HG03342 (cell line): ENCODE results near the gene PSG4.
"Not testable (repeated sequence)": the region's sequence is repeated elsewhere in the genome, so short reads cannot be mapped to it uniquely, and the experiment has no call there.

ENCODE experiments used
- ATAC-seq: cut with Tn5 transposase; IDR thresholded peaks from one replicate; pipeline ENCODE4 v1.9.1; 2021; ENCODE audit warnings: mild to moderate bottlenecking, moderate library complexity; ENCODE audit not compliant: unreplicated experiment

PSG4 gene

DNA sequence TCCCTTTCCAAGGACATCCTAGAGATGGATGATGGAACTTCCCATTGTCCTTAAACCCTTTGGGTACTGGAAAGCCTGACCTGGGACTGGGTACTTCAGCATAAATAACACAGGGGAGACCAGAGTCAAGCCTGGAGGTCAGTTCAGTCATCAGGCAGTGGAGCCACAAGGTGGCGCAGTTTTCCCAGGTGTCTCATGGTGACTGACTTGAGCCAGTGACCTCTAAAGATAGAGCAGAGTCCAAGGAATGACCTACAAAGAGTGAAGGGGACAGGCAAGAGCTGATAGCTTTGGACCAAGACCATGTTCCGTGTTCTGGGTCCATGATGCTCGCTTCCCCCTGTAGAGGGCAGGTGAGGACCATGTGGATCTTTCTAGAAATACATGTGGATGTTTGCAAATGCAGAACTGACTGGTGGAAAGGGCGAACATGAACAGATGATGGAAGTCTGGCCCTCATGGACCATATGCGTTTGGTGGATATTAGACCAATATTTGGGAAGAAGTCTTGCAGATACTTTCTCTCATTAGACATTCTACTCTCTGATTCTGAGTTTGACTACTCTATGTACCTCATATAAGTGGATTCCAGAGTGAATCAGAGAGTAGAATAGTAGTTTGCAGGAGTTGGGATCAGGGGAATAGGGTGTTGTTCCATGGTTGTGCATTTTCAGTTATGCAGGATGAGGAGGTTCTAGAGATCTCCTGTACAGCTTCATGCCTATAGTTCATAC, 6.6 kb downstream of the PSG4 start:
- ATAC-seq, result not testable (repeated sequence)

- not testable (repeated sequence) for ATAC-seq
Measured at GRCh38 chr19:43197666-43198397, 7.6 kb downstream of the PSG4 start.

- not testable (repeated sequence) for ATAC-seq
Measured at GRCh38 chr19:43194397-43194796, 11.0 kb downstream of the PSG4 start.

DNA sequence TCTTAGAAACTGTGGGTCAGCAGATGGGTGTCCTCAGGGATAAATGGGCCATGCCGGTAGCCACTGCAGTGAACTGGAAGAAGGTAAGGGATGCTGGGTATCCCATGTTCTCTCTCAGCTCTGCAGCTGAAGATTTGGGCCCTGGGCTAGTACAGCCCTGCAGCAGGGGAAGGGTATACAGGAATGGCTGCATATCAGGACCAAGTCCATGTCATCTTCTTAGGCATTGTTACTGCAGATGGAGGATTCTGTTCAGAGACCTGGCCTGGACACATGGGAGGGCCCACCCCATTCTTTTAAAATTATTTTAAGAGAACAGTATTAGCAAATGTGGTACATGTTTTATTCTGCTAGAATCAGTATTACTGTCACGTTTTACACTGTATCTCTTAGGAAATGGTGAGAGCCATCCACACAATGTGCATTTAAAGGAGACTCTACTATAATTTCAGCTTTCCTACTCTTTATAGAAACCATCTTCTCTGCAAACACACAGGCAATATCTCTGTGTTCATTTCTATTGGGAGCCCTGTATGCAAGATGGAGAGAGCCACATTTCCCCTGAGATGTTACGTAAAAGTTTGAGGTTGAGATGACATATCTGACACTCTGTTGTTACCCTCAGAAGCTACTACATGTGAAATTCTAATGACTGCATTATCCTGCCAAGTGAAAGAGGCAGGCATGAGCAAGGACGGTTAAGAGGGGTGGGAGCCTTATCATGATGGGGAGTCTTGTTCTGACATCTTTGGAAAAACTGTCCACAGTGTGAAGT, 12.9 kb downstream of the PSG4 start:
- not testable (repeated sequence) for ATAC-seq

DNA sequence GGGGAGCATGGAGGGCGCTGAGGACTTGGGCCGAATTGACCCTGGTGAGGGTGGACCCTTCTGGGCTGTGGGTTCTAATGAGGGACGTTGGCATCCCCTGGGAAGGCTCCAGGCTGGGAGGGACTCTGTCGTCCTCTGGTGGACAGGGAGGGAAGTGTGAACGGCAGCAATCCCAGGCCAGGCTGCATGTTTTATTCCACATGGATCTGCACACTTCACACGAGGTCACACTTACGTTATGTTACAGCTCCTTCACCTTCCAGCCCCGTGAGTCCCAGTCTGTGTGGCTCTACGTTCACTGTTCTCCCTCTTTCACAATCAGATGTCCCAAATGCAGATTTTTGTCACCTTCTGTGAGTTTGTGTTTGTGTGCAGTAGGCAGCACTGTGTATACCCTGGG, 17.3 kb downstream of the PSG4 start:
- not testable (repeated sequence) for ATAC-seq

DNA sequence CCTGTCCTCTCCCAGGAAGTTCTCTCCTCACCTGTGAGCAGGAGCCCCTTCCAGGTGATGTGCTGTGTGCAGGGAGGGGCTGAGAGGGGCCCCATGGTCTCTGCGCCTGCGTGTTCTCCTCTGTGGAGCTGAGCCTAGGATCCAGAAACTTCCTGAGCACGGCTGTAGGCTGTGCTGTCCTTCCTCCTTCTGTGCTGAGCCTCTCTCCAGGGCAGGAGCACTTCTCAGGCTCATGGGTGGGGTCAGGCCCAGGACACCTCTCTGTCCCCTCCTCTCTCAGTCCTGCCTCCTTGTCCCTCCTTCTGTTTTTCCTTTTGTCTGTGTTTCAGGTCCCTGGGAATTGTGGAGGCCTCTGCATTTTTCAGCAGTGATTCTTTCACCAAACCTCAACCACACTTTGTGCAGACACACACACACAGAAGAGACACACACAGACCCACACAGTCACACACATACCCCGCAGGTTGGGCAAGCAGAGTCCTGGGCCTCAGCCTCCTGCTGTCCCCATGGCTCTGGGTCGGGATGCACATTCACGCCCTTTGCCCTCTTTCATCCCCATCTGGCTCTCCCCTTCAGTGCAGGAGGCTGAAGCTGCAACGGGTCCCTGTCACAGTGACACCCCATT, 19.0 kb downstream of the PSG4 start, which contains the start of gene PSG5:
PSG5 (minus strand) TSS at position 226 of the 625 bp plus-strand sequence; CDS start at position 95, 131 bp downstream.
- ATAC-seq, result not testable (repeated sequence)

- ATAC-seq, result not testable (repeated sequence)
Measured at GRCh38 chr19:43181869-43182771, 23.3 kb downstream of the PSG4 start.

DNA sequence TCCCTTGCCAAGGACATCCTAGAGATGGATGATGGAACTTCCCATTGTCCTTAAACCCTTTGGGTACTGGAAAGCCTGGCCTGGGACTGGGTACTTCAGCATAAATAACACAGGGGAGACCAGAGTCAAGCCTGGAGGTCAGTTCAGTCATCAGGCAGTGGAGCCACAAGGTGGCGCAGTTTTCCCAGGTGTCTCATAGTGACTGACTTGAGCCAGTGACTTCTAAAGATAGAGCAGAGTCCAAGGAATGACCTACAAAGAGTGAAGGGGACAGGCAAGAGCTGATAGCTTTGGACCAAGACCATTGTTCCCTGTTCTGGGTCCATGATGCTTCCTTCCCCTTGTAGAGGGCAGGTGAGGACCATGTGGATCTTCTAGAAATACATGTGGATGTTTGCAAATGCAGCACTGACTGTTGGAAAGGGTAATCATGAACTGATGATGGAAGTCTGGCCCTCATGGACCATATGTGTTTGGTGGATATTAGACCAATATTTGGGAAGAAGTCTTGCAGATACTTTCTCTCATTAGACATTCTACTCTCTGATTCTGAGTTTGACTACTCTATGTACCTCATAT, 25.8 kb downstream of the PSG4 start:
- not testable (repeated sequence) for ATAC-seq

DNA sequence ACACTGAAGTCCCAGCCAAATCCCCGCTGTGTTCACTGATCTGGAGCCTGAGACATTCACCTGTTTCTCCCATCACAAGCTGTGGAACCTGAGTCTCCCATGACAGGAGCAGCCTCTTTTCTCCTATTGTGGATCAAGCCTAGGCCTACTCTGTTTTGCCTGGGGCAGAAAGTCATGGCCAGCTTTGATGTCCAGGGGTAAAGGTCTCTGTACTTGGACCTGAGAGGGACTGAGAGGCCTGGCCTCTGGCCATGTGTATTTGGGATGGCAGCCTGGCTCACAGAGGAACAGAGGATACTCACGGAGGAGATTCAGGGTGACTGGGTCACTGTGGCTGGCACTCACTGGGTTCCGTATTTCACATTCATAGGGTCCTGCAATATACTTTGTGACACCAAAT, 26.9 kb downstream of the PSG4 start:
- not testable (repeated sequence) for ATAC-seq

- not testable (repeated sequence) for ATAC-seq
Measured at GRCh38 chr19:43165906-43166305, 39.5 kb downstream of the PSG4 start.

GRCh38 chr19:43163135-43163534, 42.3 kb downstream of the PSG4 start:
- ATAC-seq, result not testable (repeated sequence)

DNA sequence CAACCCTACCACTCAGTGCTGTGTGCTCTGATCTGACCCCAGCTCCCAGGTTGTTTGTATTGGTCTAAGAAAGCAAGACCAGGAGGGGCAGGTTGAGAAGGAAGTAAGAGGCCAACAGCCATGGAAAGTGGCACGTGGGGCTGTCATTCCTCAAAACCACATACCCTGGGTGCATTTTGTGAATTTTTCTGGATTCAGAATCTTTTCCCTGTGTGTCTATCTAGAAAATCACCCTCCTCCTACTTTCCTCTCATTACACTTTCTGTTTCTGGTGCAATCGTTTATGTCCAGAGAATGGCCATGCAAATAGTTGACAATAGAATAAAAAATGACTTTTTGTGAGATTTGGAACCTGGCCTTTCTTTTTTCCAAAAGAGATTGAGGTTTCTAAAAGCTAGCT, 43.2 kb downstream of the PSG4 start:
- ATAC-seq, result not testable (repeated sequence)

DNA sequence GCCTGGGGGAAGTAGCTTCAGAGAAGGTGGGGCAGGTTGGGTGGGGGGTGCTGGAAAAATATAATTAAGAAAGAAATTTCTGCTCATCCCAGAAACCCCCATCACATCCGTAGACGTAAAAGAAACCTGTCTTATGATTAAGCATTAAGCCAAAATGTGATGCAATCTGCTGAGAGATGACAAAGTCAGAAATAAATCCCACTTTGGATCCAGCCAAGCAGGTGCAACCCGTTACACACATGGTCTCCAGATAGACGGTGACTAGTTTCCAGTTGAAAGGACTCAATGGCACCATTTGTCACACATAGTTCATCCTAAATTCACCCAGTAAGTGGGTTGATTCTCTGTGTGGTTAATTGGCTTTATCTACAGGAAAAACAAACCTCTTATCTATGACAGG, 53.2 kb downstream of the PSG4 start:
- no peak for ATAC-seq

- not testable (repeated sequence) for ATAC-seq
Measured at GRCh38 chr19:43149788-43150187, 55.6 kb downstream of the PSG4 start.

DNA sequence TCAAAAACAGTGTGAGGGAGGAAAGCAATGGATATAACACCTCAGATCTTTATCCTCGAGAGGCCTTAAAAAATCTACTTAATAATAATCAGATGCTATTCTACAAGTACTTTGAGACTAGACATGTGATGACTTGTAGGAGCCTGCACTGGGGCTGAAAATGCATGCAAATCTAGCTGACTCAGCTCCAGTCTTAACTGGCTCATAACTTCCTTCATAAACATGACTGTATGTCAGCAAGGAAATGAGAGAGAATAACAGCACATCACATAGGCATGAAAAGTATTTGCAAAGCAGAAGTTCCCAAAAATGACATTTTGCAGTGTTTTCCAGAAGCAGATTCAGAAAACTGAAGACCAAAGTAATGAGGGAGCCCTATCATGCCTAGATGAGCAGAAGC, 57.2 kb downstream of the PSG4 start:
- ATAC-seq, result no peak
